Measurements from ENCODE around the gene MGAT3. TPM values are rescaled to one million over a fixed set of nuclear protein-coding genes. Genes with fewer than 3 reads are reported as not detected.

Gene MGAT3
- polyA plus RNA-seq, 3 donors, result 0.03 TPM; not detected in 2

GRCh38 chr22:39463931-39464390 is 7.1 kb downstream of the MGAT3 start:
- Histone ChIP-seq H2AFZ (ENCODE audit: insufficient read depth, low read depth, low read length, poor library complexity, severe bottlenecking) (no peak overlapping the region), H3K79me2 (ENCODE audit: insufficient read depth, low read length) (no peaks in the 10 kb centered on the region), H3K4me3 (replicated peaks in 1 of 3; ENCODE audit: low read depth in 2 of 3, low read length in 3 of 3) (no peak overlapping the region), H3K4me1 (ENCODE audit: control insufficient read depth in 1 of 2, insufficient read depth in 2 of 2, low read length in 2 of 2) (peaks cover 12% of the 10 kb centered on the region in 2 donors), H3K27me3 (ENCODE audit: control insufficient read depth in 2 of 2, insufficient read depth in 2 of 2, low read length in 2 of 2) (peaks cover 0 to 8% of the 10 kb centered on the region in 2 donors), H3K27ac (ENCODE audit: low read depth in 1 of 2, low read length in 2 of 2) (no peak overlapping the region), H3K4me2 (replicated peaks; ENCODE audit: extremely low read depth, low read length, poor library complexity, severe bottlenecking) (no peak overlapping the region), H4K20me1 (ENCODE audit: insufficient read depth, low read length) (no peaks in the 10 kb centered on the region), H3K36me3 (replicated peaks in 1 of 2; ENCODE audit: control insufficient read depth in 1 of 2, insufficient read depth in 2 of 2, low read length in 2 of 2) (no peaks in the 10 kb centered on the region), H3K9me3 (replicated peaks in 1 of 2; ENCODE audit: control insufficient read depth in 1 of 2, insufficient read depth in 1 of 2, low read length in 2 of 2) (no peaks in the 10 kb centered on the region), H3K9ac (ENCODE audit: insufficient read depth, low read length, poor library complexity, severe bottlenecking) (no peak overlapping the region)
- intact Hi-C loops (cut with micrococcal nuclease), result no loop called here
- peaks cover 18 to 32% (median 19%) of the 10 kb centered on the region in 3 donors for H3K27me3 Mint-ChIP-seq (ENCODE audit: low read depth in 3 of 3)
- 38% methylated on average over 10 of the region's 10 CpGs for WGBS (ENCODE audit: insufficient coverage)
- no peak for DNase-seq
- H3K9me3 Mint-ChIP-seq, result peaks cover 0 to 8% (median 0%) of the 10 kb centered on the region in 7 donors
- no peak for TF ChIP-seq CTCF (IDR thresholded peaks at IDR 0.05)
- peaks cover 25% of the 10 kb centered on the region for H3K4me1 Mint-ChIP-seq
- no peak overlapping the region for H3K4me3 Mint-ChIP-seq
- H3K27ac Mint-ChIP-seq, result peak overlapping the region in 2 of 7 donors; percentile 15 to 24
- H3K36me3 Mint-ChIP-seq, result no peaks in the 10 kb centered on the region

GRCh38 chr22:39466228-39467006 is 9.6 kb downstream of the MGAT3 start:
- no peaks in the 10 kb centered on the region for H4K20me1 ChIP-seq (ENCODE audit: insufficient read depth, low read length)
- H3K4me1 ChIP-seq (ENCODE audit: control insufficient read depth in 1 of 2, insufficient read depth in 2 of 2, low read length in 2 of 2), result peaks cover 35 to 37% of the 10 kb centered on the region in 2 donors
- H3K4me3 Mint-ChIP-seq, result no peak overlapping the region
- no peaks in the 10 kb centered on the region for H3K27me3 ChIP-seq (ENCODE audit: control insufficient read depth in 2 of 2, insufficient read depth in 2 of 2, low read length in 2 of 2)
- peaks cover 47% of the 10 kb centered on the region for H3K4me1 Mint-ChIP-seq
- no peaks in the 10 kb centered on the region for H3K36me3 ChIP-seq (replicated peaks in 1 of 2; ENCODE audit: control insufficient read depth in 1 of 2, insufficient read depth in 2 of 2, low read length in 2 of 2)
- H3K4me2 ChIP-seq (replicated peaks; ENCODE audit: extremely low read depth, low read length, poor library complexity, severe bottlenecking), result no peak overlapping the region
- H3K27ac ChIP-seq (ENCODE audit: low read depth in 1 of 2, low read length in 2 of 2), result no peak overlapping the region
- H3K4me3 ChIP-seq (replicated peaks in 1 of 3; ENCODE audit: low read depth in 2 of 3, low read length in 3 of 3), result no peak overlapping the region
- intact Hi-C loops (cut with micrococcal nuclease), result no loop called here
- H3K9ac ChIP-seq (ENCODE audit: insufficient read depth, low read length, poor library complexity, severe bottlenecking), result no peak overlapping the region
- H3K9me3 Mint-ChIP-seq, result peaks cover 0 to 5% (median 0%) of the 10 kb centered on the region in 7 donors
- peaks cover 5 to 24% (median 8%) of the 10 kb centered on the region in 3 donors for H3K27me3 Mint-ChIP-seq (ENCODE audit: low read depth in 3 of 3)
- no peaks in the 10 kb centered on the region for H3K36me3 Mint-ChIP-seq
- WGBS (ENCODE audit: insufficient coverage), result 96% methylated on average over 16 of the region's 21 CpGs
- no peak for DNase-seq
- H2AFZ ChIP-seq (ENCODE audit: insufficient read depth, low read depth, low read length, poor library complexity, severe bottlenecking), result no peak overlapping the region
- no peak for TF ChIP-seq CTCF (IDR thresholded peaks at IDR 0.05)
- H3K9me3 ChIP-seq (replicated peaks in 1 of 2; ENCODE audit: control insufficient read depth in 1 of 2, insufficient read depth in 1 of 2, low read length in 2 of 2), result no peaks in the 10 kb centered on the region
- H3K79me2 ChIP-seq (ENCODE audit: insufficient read depth, low read length), result no peaks in the 10 kb centered on the region
- H3K27ac Mint-ChIP-seq, result no peak overlapping the region
